ENCODE results near the gene SEMA3G.

The SEMA3G gene

DNA sequence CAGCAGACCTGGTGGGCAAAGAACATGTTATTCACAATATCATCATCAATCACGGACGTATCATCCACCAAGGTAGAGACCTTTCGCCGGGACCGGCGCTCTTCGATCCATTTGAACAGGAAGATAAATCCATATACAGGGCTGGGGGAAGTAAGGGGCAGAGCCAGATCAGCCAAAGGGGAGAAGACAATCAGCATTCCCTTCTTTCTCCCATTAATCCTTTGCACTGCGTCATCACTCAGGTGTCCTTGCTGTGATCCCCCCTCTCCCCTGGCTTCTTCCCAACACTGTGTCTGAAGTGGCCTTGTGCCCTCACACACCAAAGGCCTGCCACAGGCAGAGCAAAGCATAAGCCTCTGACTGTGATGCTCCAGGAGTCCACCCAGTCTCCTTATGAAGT is 36.4 kb downstream of the SEMA3G start:
- DNase-seq = no peak

DNA sequence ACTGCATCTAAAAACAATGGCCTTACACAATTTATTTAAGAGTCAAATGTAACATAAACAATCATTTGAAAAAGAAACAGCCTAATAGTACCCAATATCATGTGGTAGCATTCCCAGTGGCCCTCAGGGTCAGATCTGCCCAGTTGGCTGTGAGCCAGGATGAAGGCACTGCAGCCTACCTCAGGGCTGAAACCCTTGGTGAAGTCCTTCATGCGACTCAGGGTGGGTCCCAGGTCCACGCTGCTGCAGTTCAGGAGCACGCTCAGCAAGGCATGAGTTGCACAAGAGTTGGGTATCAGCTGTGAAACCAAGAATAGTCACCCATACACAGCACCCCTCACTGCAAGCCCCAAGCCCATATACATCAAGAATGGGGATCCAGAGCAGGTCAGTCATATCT is 37.1 kb downstream of the SEMA3G start:
- DNase-seq = no peak

DNA sequence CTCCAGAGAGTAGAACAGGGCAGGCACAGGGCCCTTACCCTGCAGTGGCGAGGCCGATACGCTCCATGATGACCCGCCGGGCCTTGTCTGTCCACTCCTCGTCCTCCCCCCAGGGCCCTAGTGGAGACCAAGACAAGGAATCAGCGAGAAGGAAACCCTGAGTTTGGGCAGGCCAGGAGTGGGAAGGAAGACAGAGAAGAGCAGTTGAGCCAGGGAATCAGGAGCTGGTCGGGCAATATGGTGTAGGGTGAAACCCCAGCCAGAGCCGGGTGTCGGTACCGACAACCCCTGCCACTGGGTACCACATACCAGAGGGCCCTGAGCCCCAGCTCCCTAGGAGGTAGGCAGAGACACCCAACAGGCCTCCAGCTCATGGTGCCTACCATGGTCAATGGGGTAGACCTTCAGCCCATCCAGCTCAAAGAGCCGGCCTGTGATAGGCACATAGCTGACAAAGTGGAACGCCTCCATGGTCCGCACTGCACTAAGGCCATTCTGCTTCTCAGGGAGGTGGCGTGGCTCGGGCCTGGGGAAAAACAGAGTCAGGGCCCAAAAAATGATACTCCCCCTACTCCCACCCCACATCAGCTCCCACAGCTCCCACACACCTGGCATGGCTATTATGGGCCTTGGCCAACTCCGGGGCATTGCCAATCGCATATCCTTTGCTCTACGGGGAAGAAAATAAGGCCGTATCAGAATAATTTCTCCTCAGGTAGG is 38.0 kb downstream of the SEMA3G start:
- DNase-seq = no peak

DNA sequence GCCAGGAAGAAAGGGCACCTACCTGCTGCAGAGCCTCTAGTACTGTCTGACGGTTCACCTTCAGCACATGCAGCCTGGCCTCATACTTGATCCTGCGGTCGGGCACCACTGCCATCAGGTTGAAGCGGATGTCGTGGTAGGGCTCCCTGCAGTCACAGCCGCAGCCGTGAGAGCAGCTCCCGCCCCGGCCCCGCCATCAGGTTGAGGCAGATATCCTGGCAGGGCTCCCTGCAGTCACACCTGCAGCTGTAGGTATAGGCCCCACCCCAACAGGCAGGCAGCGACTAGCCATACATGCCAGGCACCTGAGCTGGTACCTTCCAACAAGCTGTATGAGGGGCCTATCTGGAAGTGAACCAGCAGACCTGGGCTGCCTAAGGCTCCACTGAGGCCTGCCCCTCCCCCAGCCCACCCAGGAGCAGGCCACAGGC is 38.7 kb downstream of the SEMA3G start:
- DNase-seq = no peak

DNA sequence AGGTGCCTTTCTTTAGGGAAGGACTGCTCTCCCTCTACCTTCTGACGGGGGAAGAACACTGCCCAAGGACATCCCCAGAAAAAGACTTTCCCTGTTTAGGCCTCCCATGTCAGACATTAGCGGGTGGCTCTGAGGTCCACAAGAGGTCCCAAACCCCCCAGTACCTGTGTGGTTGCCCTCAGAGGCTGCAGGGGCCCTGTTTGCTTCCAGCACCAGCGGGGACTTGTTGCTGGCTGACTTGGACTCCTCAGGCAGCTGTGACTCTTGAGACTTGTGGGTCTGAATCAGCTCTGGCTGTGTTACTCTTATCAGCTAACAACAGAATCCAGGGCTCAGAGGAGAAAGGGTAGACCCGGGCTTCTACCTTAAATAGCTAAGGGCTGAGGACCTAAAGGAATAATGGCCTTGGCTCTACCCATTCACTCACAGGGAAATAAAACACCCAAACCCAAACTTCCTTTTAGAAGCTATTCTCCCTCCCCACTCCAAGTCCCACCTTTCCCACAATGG is 39.2 kb downstream of the SEMA3G start:
- no peak for DNase-seq

DNA sequence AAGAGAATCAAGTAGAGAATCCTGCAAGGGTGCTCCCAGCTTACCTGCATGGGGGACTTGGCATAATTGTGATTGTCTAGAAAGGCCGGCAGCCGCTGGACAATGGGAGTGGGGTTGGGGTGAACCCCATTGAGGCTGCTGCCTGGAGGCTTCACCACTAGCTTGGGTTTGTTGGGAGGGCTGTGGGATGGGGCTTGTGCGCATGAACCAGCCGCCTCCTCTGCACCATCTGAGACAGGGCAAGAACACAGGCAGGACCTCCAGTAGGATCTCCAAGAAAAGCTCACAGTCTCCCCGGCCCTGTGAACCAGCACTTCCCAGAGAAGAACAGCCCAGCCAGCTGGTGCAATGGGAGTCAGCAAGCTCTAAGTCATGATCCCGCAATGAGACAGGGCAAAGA is 39.8 kb downstream of the SEMA3G start:
- no peak for DNase-seq

DNA sequence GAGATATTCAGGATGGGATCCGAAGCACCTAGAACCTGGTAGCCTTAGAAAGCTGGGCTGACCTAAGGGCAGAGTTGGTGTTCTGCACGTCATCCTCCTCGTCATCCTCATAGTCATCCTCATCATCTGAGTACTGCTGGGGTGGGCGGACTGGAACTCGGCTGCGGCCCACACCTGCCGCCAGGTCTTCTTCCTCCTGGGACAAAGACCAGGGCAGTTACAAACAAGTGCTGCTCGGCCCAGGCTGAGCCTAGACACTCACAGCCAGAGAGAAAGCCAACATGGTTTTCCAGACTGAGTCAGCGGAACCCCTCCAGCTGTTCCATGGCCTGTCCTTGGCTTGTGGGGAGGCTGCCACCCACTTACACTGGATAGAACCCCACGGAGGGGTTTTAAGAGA is 40.5 kb downstream of the SEMA3G start:
- DNase-seq = no peak

DNA sequence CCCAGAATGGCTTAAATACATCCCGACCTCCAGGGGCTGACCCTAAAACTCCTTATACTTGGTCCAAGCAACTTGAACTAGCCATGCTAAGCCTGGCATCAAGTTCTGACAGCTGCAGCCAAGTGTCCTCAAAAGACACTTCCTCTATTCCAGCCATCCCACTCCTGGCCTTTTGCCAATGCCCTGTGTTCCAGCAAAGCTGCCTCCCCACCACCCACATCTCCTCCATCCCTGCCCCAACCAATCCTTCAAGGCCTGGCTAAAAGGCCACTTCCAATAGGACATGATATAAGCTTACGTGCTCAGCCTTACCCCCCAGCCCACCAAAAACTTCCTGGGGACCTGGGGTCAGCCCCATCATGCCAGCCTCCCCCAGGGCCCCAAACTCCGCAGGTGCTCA is 40.9 kb downstream of the SEMA3G start:
- no peak for DNase-seq

DNA sequence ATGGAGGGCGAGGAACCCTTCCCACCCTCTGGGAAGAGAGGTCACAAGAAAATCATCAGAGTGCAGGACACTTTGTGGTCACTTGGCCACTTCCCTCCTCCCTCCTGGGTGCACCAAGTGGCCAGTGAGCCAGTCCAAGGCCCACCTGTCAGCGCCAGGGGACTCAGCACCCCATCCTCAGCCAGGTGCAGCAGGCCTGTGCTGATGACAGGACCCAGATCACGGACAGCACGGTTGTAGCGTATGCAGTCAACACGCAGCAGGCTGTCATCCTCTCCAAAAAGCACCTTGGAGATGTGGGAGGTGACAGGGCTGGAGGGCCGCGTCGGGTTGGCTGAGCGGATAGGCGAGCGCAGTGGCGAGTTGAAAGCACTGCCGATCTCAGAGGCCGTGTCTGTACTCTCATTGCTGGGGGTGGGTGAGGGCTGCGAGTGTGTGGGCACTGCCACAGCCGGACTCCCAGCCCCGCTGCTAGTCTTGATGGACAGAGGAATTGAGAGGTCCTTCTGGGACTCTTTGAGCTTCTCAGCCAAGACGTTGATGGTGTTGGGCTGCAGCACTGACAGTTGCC is 41.5 kb downstream of the SEMA3G start:
- no peak for DNase-seq

DNA sequence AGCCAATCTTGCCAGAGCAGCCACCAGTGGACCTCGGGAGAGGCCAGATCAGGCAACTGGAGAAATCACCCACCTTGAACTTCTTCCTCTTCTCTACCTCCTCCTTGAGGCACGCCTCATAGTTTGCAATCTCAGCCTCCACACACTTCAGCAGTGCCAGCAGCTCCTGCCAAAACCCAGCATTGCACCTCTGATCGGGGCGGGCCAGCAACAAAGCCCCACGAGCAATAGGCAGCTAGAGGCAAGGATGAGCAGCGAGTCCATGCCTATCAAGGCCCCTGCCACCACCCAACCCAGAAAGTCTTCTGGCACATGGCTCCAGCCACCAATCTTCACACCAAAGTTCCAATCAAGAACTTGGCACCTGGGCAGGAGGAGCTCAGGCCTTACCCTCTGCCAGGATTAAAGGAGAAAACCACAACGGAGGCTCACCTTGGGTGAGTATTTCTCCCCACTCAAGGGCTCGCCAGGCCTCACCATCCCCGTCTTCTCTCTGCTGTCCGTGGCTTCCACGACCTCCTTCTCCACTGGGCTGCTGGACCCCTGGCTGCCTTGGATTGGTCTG is 42.1 kb downstream of the SEMA3G start:
- DNase-seq = no peak

DNA sequence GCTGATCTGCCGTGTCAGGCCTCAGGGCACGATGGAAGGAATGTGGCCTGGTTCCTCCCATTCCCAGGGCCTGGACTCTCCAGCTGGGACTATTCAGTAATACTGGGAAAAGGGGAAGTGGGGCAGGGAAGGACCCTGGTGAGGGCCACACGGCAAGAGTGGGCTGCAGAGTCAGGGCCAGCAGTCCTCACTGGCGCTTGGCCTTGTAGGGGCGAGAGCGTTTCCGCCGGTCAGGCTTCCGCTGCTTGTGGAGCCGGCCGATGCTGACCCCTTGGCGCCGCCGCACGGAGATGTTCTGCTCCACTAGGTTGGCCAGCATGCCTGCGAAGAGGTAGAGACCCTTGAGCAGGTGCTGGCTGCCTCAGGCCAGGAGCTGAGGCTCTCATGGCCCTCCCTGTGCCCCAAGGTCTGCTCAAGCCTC is 42.8 kb downstream of the SEMA3G start:
- DNase-seq = no peak

DNA sequence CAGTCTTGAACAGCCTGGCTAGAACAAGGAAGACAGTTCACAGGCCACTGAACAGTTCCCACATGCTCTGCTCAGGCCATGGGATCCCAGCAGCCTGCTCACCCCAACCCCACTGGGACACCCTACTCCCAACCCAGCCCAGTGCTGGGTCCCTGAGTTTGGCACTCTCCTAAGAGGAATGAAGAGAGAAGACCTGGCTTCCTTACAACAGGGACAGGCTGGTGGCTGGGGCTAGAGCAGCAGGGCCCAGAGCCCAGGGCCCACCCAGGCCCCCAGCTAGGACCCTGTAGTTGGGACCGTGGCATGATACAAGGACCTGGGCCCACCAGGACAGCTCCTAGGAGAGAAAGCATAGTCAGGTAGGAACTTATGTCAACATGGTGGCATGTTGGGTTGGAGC is 43.4 kb downstream of the SEMA3G start:
- no peak for DNase-seq

DNA sequence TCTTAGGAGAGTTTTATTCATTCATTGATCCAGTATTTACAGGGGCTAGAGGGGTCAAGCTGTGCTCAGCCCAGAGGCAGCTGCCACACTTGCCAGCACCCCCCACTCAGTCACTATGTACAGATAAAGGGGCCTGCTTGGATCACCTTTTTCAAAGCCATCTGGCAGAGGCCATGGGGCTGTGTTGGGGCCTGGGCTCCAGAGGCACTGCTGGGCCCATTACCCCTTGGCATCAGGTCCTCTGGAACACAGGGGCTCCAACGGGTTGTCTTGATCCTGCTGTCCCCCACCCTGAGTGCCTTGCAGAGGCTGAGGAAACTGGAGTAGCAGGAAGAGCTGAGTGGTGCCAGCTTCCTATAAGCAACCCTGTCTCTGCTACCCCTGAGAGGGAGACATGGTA is 43.9 kb downstream of the SEMA3G start:
- DNase-seq = no peak

DNA sequence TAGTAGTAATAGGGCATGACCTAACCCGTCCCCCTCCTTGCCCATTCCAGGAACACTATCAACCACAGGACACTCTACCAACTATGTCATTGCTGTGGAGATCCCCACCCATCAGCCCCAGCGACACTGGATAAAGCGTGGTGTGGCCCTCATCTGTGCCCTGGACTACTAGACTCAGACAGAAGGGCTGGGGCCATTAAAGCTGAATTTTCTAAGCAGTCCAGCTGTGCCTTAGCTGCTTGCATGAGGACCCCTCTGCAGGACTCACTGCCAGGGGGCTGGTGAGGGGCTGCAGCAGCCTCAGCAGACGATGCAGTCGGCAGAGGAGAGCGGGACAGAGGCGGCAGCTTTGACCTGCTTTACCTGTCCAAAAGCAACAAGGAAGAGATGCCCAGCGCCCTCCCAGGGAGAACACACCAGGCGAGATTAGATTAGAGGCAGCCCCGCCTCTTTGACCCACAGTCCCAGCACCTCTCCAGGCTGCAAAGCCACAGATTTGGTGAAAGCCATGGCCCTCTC is 44.6 kb downstream of the SEMA3G start:
- DNase-seq = no peak

DNA sequence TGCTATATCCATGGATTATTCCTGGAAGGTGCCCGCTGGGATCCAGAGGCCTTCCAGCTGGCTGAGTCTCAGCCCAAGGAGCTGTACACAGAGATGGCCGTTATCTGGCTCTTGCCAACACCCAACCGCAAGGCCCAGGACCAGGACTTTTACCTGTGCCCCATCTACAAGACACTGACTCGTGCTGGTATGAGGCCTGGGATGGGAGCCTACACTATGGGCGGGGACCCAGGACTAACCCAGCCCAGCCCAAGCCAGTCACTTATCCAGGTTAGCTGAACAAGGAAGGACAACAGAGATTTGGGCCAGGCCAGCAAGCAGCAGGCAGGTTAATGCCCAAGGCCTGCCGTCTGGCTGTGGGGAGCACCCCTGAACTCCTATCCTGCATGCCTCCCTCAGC is 45.3 kb downstream of the SEMA3G start:
- DNase-seq = no peak

DNA sequence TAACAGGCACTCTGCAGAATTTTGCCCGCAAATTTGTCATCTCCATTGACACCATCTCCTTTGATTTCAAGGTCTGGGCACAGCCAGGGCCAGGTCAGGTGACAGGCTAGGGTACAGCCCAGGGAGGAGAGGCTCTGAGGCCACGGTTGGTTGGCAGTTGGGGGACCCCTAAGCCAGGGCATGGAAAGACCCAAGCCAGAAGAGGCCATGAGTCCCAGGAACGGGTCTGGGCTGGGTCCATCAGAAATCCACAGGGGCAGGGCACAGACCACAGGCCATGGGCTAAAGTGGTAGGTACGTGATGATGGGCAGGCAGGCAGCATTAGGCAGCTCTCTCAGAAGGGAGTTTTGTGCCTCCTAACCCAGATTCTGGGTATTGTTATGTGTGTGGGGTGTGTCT is 45.8 kb downstream of the SEMA3G start:
- no peak for DNase-seq

DNA sequence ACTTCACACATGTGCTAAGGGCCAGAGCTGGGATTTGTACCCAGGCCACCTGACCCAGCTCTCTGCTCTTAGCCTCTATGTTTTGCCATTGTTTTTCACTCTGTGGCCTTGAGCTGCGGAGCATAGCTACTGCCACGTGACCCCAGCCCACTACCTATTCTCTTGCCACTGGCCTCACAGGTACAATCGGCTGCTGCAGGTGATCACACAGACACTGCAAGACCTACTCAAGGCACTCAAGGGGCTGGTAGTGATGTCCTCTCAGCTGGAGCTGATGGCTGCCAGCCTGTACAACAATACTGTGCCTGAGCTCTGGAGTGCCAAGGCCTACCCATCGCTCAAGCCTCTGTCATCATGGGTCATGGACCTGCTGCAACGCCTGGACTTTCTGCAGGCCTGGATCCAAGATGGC is 46.2 kb downstream of the SEMA3G start:
- DNase-seq = no peak

DNA sequence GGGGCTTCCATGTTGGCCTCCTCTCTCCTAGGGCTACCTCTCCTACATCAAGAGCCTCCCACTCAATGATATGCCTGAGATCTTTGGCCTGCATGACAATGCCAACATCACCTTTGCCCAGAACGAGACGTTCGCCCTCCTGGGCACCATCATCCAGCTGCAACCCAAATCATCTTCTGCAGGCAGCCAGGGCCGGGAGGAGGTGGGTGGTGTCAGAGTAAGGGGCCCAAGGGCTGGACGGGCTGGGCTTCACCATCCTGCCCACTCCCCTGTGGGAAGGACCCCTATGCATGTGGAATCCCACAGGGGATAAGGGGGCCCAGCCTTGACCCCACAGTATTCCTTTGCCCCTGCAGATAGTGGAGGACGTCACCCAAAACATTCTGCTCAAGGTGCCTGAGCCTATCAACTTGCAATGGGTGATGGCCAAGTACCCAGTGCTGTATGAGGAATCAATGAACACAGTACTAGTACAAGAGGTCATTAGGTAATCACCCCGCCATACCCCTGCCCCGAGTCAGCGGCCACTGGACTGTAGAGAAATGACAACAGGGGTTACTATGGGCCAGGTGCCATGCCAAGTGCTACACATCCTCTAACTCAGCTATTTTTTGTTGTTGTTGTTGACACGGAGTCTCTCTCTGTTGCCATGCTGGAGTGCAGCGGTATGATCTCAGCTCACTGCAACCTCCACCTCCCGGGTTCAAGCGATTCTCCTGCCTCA is 47.1 kb downstream of the SEMA3G start:
- no peak for DNase-seq

DNA sequence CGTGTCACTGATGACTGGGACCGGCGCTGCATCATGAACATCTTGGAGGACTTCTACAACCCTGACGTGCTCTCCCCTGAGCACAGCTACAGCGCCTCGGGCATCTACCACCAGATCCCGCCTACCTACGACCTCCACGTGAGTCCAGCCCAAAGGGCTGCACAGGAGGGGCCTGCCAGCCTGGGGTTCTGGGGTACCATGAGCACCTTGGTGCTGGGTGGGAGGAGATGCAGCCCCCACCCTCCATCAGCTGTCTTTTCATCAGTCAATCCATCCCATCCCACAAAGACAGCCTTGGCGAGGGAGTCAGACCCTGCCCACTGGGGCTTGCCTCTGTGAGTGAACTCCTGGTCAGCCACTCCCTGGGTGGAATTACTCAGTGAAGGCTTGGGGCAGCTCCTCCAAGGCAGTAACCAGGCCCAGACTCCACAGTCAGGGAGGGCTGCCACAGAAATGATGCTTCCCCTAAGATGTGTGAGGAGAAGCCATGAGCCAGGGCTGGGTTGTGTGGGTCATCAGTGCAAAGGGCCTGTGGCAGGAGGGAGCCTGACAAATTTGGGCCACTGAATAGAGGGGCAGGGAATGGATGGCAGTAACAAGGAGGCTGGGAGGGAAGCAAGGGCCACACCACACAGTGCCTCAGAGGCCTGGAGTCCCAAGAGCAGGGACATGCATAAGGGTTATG is 47.9 kb downstream of the SEMA3G start:
- DNase-seq = no peak

DNA sequence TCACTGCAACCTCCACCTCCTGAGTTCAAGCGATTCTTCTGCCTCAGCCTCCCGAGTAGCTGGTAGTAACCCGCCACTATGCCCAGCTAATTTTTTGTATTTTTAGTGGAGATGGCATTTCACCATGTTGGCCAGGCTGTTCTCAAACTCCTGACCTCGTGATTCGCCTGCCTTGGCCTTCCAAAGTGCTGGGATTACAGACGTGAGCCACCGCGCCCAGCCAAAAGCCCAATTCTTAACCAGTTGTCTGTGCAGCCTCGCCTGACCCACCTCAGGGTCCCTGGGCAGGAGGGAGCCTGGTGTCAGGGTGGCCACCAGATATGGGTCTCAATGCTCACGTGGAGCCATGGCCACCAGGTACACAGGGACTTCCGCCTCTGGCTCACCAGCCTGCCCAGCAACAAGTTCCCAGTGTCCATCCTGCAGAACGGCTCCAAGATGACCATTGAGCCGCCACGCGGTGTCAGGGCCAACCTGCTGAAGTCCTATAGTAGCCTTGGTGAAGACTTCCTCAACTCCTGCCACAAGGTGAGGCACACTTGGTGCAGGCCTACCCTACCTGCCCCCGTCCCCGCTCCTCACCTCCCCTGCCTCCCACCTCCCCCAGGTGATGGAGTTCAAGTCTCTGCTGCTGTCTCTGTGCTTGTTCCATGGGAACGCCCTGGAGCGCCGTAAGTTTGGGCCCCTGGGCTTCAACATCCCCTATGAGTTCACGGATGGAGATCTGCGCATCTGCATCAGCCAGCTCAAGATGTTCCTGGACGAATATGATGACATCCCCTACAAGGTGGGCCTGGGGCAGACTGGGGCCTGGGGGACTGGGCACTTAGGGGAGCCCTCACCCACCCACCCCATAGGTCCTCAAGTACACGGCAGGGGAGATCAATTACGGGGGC is 48.6 kb downstream of the SEMA3G start:
- DNase-seq = no peak

DNA sequence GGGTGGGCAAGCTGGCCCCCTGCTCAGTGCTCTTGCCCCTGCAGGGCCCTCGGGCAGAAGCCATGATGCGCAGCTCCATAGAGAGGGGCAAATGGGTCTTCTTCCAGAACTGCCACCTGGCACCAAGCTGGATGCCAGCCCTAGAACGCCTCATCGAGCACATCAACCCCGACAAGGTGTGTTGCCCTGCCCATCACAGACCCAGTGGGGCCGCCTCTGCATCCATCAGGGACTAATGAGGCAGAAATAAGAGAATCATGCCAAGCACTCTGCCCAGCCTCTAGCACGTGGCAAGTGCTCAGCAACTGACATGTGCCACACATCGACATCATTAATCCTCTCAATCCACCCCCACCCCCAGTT is 49.4 kb downstream of the SEMA3G start:
- DNase-seq = no peak

Measured in stimulated activated CD4-positive, alpha-beta T cell treated with anti-CD3 and anti-CD28 coated beads, Interleukin-12 subunit alpha, Interleukin-12 subunit beta, amount 100 ng/mL, for 4 hours (primary cell).